Caco-2 (cell line): ENCODE results near the gene DOK3. TPM values are rescaled to one million over a fixed set of nuclear protein-coding genes. Genes with fewer than 3 reads are reported as not detected.
A peak's percentile ranks its signal among the peaks of the same experiment; 100 is the strongest.

Experiments
- BruUV-seq: library from RNA; stranded (reverse); fragments of 400-500 nt; replicated peaks from 2 replicates; lab custom pipeline; 2021; lab: Mats Ljungman, UMichigan
- CTCF ChIA-PET: fragments of 300-600 bp; sonication (Branson Sonifier 250); formaldehyde crosslinking; loops from one replicate; lab custom pipeline; 2022; ENCODE audit warnings: antibody characterized with exemption; lab: Charles Lee
- POLR2A ChIA-PET: fragments of 300-600 bp; sonication (Branson Sonifier 250); formaldehyde crosslinking; loops from one replicate; lab custom pipeline; 2022; ENCODE audit warnings: antibody characterized with exemption; lab: Charles Lee
- DNase-seq, 2 experiments: peaks; one replicate each; pipeline versions ENCODE4 v3.0.0 to v3.0.0-alpha.2; 2020 to 2022
- H3K27me3 ChIP-seq: replicated peaks from 2 replicates; pipeline ENCODE4 v1.6.0; 2011; ENCODE audit warnings: low read length; ENCODE audit not compliant: control insufficient read depth, insufficient read depth
- H3K36me3 ChIP-seq: 2 replicates; pipeline ENCODE4 v1.5.1; 2011; ENCODE audit warnings: low read length; ENCODE audit not compliant: control insufficient read depth, insufficient read depth
- H3K4me1 ChIP-seq: fragments of 250-450 bp; sonication (Bioruptor Pico); 2 replicates; pipeline ENCODE4 v1.5.1; 2020; ENCODE audit warnings: mild to moderate bottlenecking
- H3K4me3 ChIP-seq: 2 replicates; pipeline ENCODE4 v1.5.1; 2011; ENCODE audit warnings: low read depth, mild to moderate bottlenecking, control low read depth, low read length
- H3K9me3 ChIP-seq: fragments of 250-450 bp; sonication (Bioruptor Pico); 2 replicates; pipeline ENCODE4 v1.5.1; 2020; ENCODE audit warnings: mild to moderate bottlenecking, moderate library complexity
- H3K27ac Mint-ChIP-seq: one replicate; pipeline ENCODE4 v1.8.0; 2022; ENCODE audit warnings: mixed read lengths; ENCODE audit not compliant: unreplicated experiment
- H3K27me3 Mint-ChIP-seq: one replicate; pipeline ENCODE4 v1.8.0; 2022; ENCODE audit warnings: mixed read lengths; ENCODE audit not compliant: insufficient read depth, unreplicated experiment
- H3K36me3 Mint-ChIP-seq: one replicate; pipeline ENCODE4 v1.8.0; 2022; ENCODE audit warnings: mild to moderate bottlenecking, mixed read lengths; ENCODE audit not compliant: insufficient read depth, unreplicated experiment
- H3K4me1 Mint-ChIP-seq: one replicate; pipeline ENCODE4 v1.8.0; 2022; ENCODE audit warnings: low read depth, mixed read lengths; ENCODE audit not compliant: unreplicated experiment
- H3K4me3 Mint-ChIP-seq: one replicate; pipeline ENCODE4 v1.8.0; 2022; ENCODE audit warnings: mild to moderate bottlenecking, moderate library complexity, mixed read lengths; ENCODE audit not compliant: unreplicated experiment
- H3K9me3 Mint-ChIP-seq: one replicate; pipeline ENCODE4 v1.8.0; 2022; ENCODE audit warnings: mixed read lengths; ENCODE audit not compliant: unreplicated experiment
- intact Hi-C: fragments of 100-400 bp; cut with micrococcal nuclease; formaldehyde crosslinking; loops from one replicate; pipeline ENCODE4 v1.10.0; 2022; ENCODE audit not compliant: unreplicated experiment
- total RNA-seq: library from RNA; stranded (reverse); gene quantifications from 2 replicates; pipeline ENCODE4 v1.2.3, GENCODE V29; 2022
- TF ChIP-seq, protein P1 (sequence below), 2 experiments: fragments of 200-600 bp in 1 of 2; IDR thresholded peaks; 1 replicate in 1 of 2; 2 replicates in 1 of 2; pipeline versions ENCODE4 v1.5.1 to v1.8.0; 2011 to 2022; ENCODE audit warnings: antibody characterized with exemption in 1 of 2, control low read depth in 1 of 2, inconsistent platforms in 1 of 2, low read depth in 1 of 2, low read length in 1 of 2, mild to moderate bottlenecking in 1 of 2, moderate library complexity in 1 of 2; ENCODE audit not compliant: insufficient read depth in 1 of 2, severe bottlenecking in 1 of 2, unreplicated experiment in 1 of 2

Gene DOK3
- total RNA-seq, 1 experiment from 2014 or later: 7.9 TPM

DNA sequence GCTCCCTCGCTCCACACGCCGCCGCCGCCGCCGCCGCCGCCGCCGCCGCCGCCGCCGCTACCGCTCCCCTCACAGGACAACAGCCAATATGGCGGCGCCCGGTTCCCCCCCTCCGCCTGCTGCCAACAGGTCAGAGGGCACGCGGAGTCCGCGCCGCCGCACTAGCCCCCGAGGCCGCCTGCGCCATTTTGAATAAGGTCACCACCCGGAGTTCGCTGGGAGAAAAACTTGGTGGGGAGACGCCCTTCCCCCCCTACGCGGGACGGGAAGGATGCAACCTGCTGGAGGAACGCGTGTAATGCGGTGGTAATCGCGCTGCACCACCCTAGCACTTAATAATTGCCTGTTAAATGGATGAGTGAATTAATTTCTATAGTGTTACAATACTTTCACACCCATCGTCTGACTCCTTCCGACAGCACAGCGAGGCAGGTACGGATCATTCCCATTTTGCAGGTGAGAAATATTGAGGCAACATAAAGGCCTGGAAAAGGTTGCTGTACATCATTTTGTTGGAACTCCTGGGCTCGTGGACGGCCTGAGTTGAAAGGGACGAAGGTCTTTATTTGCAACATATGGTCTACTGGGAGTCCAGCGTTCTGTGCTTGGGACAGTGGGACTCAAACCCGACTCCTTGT is 45.0 kb upstream of the DOK3 start, which contains the start of gene FAM193B:
TSS of gene FAM193B (minus strand) at position 90 of the 638 bp plus-strand sequence. CDS start 105 bp downstream, outside the sequence.
- H3K4me1 Mint-ChIP-seq: peaks cover 9% of the 10 kb centered on the region
- Histone ChIP-seq H3K4me3 (peak within 1 kb of the TSS; percentile 93), H3K36me3 (no peaks in the 10 kb centered on the region; the same call in 1 of the 2 replicates), H3K9me3 (no peaks in the 10 kb centered on the region), H3K4me1 (peaks cover 23% of the 10 kb centered on the region), H3K27me3 (no peaks in the 10 kb centered on the region)
- DNase-seq: peak; percentile 96 to 98
- BruUV-seq: TSS peak; percentile 14
- TF ChIP-seq, protein P1, sequence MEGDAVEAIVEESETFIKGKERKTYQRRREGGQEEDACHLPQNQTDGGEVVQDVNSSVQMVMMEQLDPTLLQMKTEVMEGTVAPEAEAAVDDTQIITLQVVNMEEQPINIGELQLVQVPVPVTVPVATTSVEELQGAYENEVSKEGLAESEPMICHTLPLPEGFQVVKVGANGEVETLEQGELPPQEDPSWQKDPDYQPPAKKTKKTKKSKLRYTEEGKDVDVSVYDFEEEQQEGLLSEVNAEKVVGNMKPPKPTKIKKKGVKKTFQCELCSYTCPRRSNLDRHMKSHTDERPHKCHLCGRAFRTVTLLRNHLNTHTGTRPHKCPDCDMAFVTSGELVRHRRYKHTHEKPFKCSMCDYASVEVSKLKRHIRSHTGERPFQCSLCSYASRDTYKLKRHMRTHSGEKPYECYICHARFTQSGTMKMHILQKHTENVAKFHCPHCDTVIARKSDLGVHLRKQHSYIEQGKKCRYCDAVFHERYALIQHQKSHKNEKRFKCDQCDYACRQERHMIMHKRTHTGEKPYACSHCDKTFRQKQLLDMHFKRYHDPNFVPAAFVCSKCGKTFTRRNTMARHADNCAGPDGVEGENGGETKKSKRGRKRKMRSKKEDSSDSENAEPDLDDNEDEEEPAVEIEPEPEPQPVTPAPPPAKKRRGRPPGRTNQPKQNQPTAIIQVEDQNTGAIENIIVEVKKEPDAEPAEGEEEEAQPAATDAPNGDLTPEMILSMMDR (IDR thresholded peaks at IDR 0.05; ENCODE audit: insufficient read depth in 1 of 2, low read depth in 1 of 2, low read length in 1 of 2, severe bottlenecking in 1 of 2, unreplicated experiment in 1 of 2): peak; percentile 28 to 47
- H3K27me3 Mint-ChIP-seq: no peaks in the 10 kb centered on the region
- peak within 1 kb of the TSS; percentile 81 for H3K4me3 Mint-ChIP-seq
- POLR2A ChIA-PET: interaction anchor here (0.6 kb wide), 1 partner anchor 8 kb away, joined by 3 read pairs; no protein-coding TSS in a partner anchor
- H3K9me3 Mint-ChIP-seq: no peaks in the 10 kb centered on the region
- intact Hi-C loops: no loop called here
- peaks cover 19% of the 10 kb centered on the region for H3K36me3 Mint-ChIP-seq
- CTCF ChIA-PET: no interaction called here
- H3K27ac Mint-ChIP-seq: peak within 1 kb of the TSS; percentile 78

DNA sequence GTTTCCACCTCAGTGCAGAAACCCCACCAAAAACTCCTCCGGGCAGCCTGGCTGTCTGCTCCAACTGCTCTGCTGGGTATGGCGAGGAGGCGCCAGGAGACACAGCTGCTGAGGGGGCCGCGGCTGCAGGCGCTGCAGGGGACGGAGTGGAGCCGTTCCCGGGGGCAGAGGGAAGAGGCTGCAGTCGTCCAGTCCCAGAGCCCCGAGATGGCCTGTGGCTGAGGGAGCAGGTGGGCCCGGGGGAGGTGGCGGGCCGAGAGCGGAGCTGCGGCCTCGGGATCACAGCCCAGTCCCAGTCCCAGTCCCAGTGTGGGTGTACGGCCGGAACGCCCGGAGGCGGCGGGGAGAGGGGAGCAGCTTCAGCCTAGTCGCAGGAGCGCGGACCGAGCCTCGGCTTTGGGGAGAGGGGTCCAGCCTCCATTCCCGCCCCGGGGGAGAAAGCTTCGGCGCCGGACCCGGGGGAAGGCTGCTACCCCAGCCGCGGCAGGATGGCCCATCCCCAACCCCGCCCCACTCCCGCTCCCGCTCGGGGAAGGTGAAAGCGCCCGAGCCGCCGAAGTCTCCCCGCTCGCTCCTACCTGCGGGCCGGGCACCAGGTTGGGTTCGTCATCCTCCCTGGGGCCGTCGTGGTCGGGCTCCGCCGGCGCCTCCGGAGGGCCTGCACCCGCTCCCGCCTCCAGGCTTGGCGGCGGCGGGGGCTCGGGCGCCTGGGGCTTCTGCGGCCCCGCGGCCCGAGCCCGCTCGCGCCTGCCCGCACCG is 44.2 kb upstream of the DOK3 start:
- TF ChIP-seq, protein P1 (IDR thresholded peaks at IDR 0.05; ENCODE audit: insufficient read depth in 1 of 2, low read depth in 1 of 2, low read length in 1 of 2, severe bottlenecking in 1 of 2, unreplicated experiment in 1 of 2): no peak
- no peaks in the 10 kb centered on the region for H3K9me3 ChIP-seq
- no TSS peak for BruUV-seq
- H3K27ac Mint-ChIP-seq: peak overlapping the region; percentile 78
- no peaks in the 10 kb centered on the region for H3K27me3 ChIP-seq
- peak overlapping the region; percentile 81 for H3K4me3 Mint-ChIP-seq
- ChIA-PET POLR2A (no interaction called here), CTCF (no interaction called here)
- peak; percentile 41 to 52 for DNase-seq
- intact Hi-C loops: no loop called here
- no peaks in the 10 kb centered on the region; the same call in 1 of the 2 replicates for H3K36me3 ChIP-seq
- no peaks in the 10 kb centered on the region for H3K27me3 Mint-ChIP-seq
- H3K9me3 Mint-ChIP-seq: no peaks in the 10 kb centered on the region
- peaks cover 9% of the 10 kb centered on the region for H3K4me1 Mint-ChIP-seq
- H3K4me1 ChIP-seq: peaks cover 19% of the 10 kb centered on the region
- peaks cover 19% of the 10 kb centered on the region for H3K36me3 Mint-ChIP-seq
- H3K4me3 ChIP-seq: peak overlapping the region; percentile 93

DNA sequence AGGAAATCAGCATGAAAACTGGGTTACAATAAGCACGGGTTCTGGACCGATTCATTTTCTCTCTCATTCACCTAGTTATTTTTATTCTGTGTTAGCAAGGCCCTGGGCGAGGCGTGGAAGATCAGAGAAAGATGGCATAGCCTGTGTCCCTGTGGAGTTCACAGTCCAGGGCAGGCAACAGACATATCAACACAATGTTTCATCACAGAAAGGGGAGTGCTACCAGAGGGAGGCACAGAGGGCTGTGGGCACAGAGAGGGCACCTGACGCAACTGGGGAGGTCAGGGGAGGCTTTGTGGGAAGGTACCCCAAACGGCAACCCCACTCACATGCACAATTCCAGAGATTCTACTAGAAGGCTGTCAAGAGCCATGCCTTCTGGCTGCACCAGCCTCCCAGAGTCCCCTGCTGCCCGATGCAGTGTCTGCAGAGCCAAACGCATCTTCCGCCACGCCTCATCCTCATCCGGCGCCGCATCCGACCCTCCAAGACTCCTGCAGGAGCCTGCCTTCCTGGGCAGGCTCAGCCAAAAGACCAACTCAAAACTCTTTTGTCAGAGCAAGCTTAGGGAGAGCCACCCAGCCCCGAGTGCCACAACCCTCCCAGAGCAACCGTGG is 43.3 kb upstream of the DOK3 start:
- H3K4me1 Mint-ChIP-seq: peaks cover 13% of the 10 kb centered on the region
- H3K9me3 Mint-ChIP-seq: no peaks in the 10 kb centered on the region
- Histone ChIP-seq H3K4me3 (peak overlapping the region; percentile 93), H3K9me3 (no peaks in the 10 kb centered on the region), H3K27me3 (no peaks in the 10 kb centered on the region), H3K4me1 (peaks cover 18% of the 10 kb centered on the region), H3K36me3 (no peaks in the 10 kb centered on the region; the same call in 1 of the 2 replicates)
- ChIA-PET POLR2A (interaction anchor here (0.6 kb wide), 1 partner anchor 46 kb away, joined by 13 read pairs; no protein-coding TSS in a partner anchor), CTCF (no interaction called here)
- peaks cover 22% of the 10 kb centered on the region for H3K36me3 Mint-ChIP-seq
- H3K27ac Mint-ChIP-seq: peak overlapping the region; percentile 73
- intact Hi-C loops: no loop called here
- no peaks in the 10 kb centered on the region for H3K27me3 Mint-ChIP-seq
- H3K4me3 Mint-ChIP-seq: peak overlapping the region; percentile 81
- TF ChIP-seq, protein P1 (IDR thresholded peaks at IDR 0.05; ENCODE audit: insufficient read depth in 1 of 2, low read depth in 1 of 2, low read length in 1 of 2, severe bottlenecking in 1 of 2, unreplicated experiment in 1 of 2): no peak
- no TSS peak for BruUV-seq
- no peak for DNase-seq
